GM12865 (cell line): ENCODE data around the gene JPT2.
"Not testable (repeated sequence)": the region's sequence is repeated elsewhere in the genome, so short reads cannot be mapped to it uniquely, and the experiment has no call there.

Source experiments
- DNase-seq: peaks from one replicate; pipeline ENCODE4 v3.0.0; 2010; ENCODE audit warnings: low read depth
- H3K4me3 ChIP-seq: 2 replicates; pipeline ENCODE4 v1.5.1; 2011; ENCODE audit warnings: mild to moderate bottlenecking, low read depth, low read length, control low read depth
- TF ChIP-seq, protein P1 (sequence below): IDR thresholded peaks from 2 replicates; pipeline ENCODE4 v1.5.1; 2011; ENCODE audit warnings: low read length, control low read depth, low read depth, inconsistent platforms; ENCODE audit not compliant: insufficient read depth; ENCODE audit errors: missing control alignments

The JPT2 gene

GRCh38 chr16:1712791-1713261 lies 34.7 kb downstream of the JPT2 start:
- no peak overlapping the region for H3K4me3 ChIP-seq
- no peak for DNase-seq
- TF ChIP-seq, protein P1, sequence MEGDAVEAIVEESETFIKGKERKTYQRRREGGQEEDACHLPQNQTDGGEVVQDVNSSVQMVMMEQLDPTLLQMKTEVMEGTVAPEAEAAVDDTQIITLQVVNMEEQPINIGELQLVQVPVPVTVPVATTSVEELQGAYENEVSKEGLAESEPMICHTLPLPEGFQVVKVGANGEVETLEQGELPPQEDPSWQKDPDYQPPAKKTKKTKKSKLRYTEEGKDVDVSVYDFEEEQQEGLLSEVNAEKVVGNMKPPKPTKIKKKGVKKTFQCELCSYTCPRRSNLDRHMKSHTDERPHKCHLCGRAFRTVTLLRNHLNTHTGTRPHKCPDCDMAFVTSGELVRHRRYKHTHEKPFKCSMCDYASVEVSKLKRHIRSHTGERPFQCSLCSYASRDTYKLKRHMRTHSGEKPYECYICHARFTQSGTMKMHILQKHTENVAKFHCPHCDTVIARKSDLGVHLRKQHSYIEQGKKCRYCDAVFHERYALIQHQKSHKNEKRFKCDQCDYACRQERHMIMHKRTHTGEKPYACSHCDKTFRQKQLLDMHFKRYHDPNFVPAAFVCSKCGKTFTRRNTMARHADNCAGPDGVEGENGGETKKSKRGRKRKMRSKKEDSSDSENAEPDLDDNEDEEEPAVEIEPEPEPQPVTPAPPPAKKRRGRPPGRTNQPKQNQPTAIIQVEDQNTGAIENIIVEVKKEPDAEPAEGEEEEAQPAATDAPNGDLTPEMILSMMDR, result no peak

GRCh38 chr16:1713331-1713730 lies 35.3 kb downstream of the JPT2 start:
- peak overlapping the region; percentile 40 for H3K4me3 ChIP-seq
- TF ChIP-seq, protein P1, result no peak
- no peak for DNase-seq

GRCh38 chr16:1713933-1714332 lies 35.9 kb downstream of the JPT2 start:
- peak; percentile 81 for DNase-seq
- H3K4me3 ChIP-seq, result peak overlapping the region; percentile 40
- TF ChIP-seq, protein P1, result no peak

- TF ChIP-seq, protein P1, result no peak
- no peak overlapping the region for H3K4me3 ChIP-seq
Observed at GRCh38 chr16:1715220-1715619, 37.1 kb downstream of the JPT2 start.

GRCh38 chr16:1718236-1718635 lies 40.2 kb downstream of the JPT2 start:
- not testable (repeated sequence) for DNase-seq, H3K4me3 ChIP-seq

More at GRCh38 chr16:1715220-1715619, 37.1 kb downstream of the JPT2 start:
- DNase-seq, result no peak

- peak; percentile 56 for DNase-seq
- not testable (repeated sequence) for H3K4me3 ChIP-seq
Observed at GRCh38 chr16:1719559-1720229, 41.6 kb downstream of the JPT2 start.

DNA sequence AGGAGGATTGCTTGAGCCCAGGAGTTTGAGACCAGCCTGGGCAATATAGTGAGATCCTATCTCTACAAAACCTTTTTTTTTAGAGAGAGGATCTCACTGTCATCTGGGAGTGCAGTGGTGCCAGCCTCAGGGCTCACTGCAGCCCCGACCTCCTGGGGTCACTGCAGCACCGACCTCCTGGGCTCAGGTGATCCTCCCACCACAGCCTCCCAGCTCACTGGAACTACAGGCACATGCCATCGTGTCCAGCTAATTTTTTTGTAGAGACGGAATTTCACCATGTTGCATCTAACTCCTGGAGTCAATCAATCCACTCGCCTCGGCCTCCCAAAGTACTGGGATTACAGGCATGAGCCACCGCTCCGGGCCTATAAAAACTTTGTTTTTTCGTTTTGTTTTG lies 43.3 kb downstream of the JPT2 start:
- no peak overlapping the region for H3K4me3 ChIP-seq
- TF ChIP-seq, protein P1, result no peak

DNA sequence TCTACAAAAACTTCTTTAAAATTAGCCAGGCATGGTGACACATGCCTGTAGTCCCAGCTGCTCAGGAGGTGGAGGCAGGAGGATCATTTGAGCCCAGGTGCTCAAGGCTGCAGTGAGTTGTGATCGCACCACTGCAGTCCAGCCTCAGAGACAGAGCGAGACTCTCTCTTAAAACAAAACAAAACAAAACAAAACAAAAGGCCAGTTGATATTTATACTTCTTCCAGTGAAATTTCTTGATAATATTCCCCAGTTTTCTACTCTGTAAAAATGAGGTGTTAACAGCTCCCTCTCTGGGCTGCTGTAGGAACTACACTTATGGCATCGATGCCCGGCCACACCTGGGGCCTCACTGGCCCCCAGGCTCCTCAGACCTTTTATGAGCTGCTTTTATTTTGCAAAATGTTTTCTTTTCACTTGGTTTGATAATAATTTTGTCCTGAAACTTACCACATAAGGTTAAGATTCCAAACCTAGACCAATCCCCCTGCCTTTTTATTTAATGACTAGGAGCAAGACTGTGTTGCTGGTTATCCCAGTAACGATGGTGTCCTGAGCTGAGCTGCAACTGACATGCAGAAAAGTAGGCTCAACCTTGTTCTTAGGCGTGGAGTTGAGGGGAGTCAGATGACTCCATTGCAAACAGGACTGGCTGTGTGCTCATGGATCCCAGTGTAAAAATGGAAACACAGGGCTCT lies 45.5 kb downstream of the JPT2 start:
- TF ChIP-seq, protein P1, result peak; percentile 68
- DNase-seq, result peak; percentile 36
- no peak overlapping the region for H3K4me3 ChIP-seq

More for the DNA sequence above, 43.3 kb downstream of the JPT2 start:
- no peak for DNase-seq
